ENCODE results near the gene SPDYE4. TPM values are rescaled to one million over a fixed set of nuclear protein-coding genes. Genes with fewer than 3 reads are reported as not detected.
"Not testable (repeated sequence)": the region's sequence is repeated elsewhere in the genome, so short reads cannot be mapped to it uniquely, and the experiment has no call there.

Gene SPDYE4, protein sequence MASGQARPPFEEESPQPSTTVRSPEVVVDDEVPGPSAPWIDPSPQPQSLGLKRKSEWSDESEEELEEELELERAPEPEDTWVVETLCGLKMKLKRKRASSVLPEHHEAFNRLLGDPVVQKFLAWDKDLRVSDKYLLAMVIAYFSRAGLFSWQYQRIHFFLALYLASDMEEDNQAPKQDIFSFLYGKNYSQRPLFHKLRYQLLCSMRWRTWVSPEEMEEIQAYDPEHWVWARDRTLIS
- not detected in 2 replicates for total RNA-seq

DNA sequence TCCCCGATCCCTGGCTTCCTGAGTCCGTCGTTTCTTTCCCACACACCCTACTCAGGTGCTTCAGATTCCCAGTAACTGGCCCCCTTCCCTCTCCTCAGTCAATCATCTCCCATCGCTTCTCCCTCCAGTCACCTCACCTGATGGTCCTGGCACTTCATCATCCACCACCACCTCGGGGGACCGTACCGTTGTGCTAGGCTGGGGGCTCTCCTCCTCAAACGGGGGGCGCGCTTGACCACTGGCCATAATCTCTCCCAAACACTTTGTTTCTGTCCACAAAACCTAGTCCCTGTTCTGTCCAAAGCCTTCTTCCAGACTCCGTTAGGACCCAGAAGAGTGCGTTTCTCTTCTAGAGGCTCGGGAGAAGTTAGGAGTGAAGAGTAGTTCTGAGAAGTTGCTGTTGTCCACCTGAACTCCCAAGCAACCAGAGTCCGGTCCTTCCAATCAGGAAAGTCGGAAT lies at the start of gene SPDYE4:
Gene SPDYE4 (minus strand): TSS at position 410 of the 460 bp plus-strand sequence. CDS start 164 bp downstream, at position 246.
- Histone ChIP-seq H3K4me3 (ENCODE audit: low read depth, low read length) (no peak within 1 kb of the TSS), H3K27me3 (ENCODE audit: control insufficient read depth, insufficient read depth, low read length) (no peaks in the 10 kb centered on the region), H3K36me3 (ENCODE audit: control insufficient read depth, insufficient read depth, low read length) (no peaks in the 10 kb centered on the region)
- DNase-seq (ENCODE audit: low read depth): no peak
- TF ChIP-seq, protein P1, sequence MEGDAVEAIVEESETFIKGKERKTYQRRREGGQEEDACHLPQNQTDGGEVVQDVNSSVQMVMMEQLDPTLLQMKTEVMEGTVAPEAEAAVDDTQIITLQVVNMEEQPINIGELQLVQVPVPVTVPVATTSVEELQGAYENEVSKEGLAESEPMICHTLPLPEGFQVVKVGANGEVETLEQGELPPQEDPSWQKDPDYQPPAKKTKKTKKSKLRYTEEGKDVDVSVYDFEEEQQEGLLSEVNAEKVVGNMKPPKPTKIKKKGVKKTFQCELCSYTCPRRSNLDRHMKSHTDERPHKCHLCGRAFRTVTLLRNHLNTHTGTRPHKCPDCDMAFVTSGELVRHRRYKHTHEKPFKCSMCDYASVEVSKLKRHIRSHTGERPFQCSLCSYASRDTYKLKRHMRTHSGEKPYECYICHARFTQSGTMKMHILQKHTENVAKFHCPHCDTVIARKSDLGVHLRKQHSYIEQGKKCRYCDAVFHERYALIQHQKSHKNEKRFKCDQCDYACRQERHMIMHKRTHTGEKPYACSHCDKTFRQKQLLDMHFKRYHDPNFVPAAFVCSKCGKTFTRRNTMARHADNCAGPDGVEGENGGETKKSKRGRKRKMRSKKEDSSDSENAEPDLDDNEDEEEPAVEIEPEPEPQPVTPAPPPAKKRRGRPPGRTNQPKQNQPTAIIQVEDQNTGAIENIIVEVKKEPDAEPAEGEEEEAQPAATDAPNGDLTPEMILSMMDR (IDR thresholded peaks at IDR 0.05; ENCODE audit: insufficient read depth, low read length, poor library complexity, severe bottlenecking): no peak

DNA sequence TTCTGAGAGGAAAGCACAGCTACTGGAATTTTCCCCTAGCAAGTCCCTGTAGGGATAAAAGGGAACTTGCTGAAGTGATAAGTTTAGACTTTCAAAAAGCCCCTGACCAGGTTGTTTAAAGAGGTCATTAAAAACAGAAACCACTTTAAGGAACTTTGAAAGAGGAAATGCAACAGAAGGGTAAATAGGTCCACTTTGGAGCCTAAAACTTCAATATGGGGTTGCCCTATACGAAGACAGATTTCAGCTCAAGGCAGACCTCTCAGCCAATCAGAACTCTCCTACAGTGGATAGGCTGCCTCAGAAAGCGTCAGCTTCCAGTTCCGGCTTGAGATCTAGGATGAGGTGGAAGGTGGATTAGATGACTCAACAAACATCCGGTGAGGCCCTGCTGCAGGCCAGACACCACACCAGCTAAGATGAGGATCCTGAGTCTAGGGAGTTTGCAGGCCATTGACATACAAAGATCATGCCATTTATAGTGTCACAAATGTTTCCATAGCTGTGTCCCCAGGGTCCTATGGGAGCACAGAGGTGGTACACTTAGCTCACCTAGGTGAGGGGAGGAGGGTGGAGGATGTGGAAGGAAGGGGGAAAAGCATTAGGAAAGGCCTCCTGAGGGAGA lies 48.7 kb upstream of the SPDYE4 start:
- H3K4me3 ChIP-seq (ENCODE audit: low read depth, low read length): no peak overlapping the region
- TF ChIP-seq, protein P1 (IDR thresholded peaks at IDR 0.05; ENCODE audit: insufficient read depth, low read length, poor library complexity, severe bottlenecking): no peak
- DNase-seq (ENCODE audit: low read depth): no peak
- H3K36me3 ChIP-seq (ENCODE audit: control insufficient read depth, insufficient read depth, low read length): no peaks in the 10 kb centered on the region
- H3K27me3 ChIP-seq (ENCODE audit: control insufficient read depth, insufficient read depth, low read length): peaks cover 2% of the 10 kb centered on the region

DNA sequence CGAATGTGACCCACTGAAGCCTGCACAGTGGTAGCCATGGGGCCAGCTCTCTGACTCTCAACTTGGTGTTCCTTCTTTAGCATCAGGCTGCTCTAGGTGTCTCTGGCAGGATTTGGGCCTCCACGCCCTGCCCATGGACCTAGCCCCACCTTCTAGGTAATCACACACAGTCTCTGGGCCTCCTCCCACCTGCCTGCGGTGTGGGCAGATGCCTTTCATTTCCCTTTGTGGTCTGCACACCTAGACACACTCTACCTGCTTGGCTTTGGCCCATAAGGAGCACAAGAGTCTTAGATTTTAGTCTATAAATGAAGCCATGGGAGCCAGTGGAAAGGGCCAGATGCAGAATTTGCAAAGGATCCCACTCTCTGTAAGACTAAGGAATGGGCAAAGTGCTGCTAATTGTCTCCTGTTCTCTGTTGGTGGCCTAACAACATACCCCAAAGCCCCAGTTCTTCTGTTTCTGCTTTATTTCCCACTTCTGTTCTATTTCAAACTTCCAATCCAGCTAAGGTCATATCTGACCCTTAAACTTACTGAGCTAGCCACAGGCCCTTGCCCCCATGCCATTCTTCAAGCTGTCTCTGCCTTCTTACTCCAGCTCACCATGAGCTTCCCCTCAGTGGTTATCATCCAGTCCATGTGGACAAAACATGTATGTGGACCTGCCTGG lies 48.0 kb upstream of the SPDYE4 start:
- Histone ChIP-seq H3K4me3 (ENCODE audit: low read depth, low read length) (no peak overlapping the region), H3K36me3 (ENCODE audit: control insufficient read depth, insufficient read depth, low read length) (no peaks in the 10 kb centered on the region), H3K27me3 (ENCODE audit: control insufficient read depth, insufficient read depth, low read length) (peaks cover 2% of the 10 kb centered on the region)
- no peak for DNase-seq (ENCODE audit: low read depth)
- TF ChIP-seq, protein P1 (IDR thresholded peaks at IDR 0.05; ENCODE audit: insufficient read depth, low read length, poor library complexity, severe bottlenecking): no peak

DNA sequence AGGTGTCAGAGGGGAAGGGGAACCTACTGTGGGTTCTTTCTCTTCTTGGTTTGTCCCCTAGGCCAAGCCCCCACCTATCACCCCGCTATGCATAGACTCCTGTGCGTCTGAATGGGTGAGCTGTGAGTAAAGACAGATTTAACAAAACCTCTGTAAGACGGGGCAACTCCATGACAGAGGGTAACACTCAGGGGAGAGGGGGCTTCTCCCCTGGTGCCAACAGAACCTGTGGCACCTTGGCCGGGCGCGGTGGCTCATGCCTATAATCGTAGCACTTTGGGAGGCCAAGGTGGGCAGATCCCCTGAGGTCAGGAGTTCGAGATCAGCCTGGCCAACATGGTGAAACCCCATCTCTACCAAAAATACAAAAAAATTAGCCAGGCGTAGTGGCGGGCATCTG lies 47.0 kb upstream of the SPDYE4 start:
- not testable (repeated sequence) for H3K36me3 ChIP-seq (ENCODE audit: control insufficient read depth, insufficient read depth, low read length); H3K27me3 ChIP-seq (ENCODE audit: control insufficient read depth, insufficient read depth, low read length); DNase-seq (ENCODE audit: low read depth); H3K4me3 ChIP-seq (ENCODE audit: low read depth, low read length)

DNA sequence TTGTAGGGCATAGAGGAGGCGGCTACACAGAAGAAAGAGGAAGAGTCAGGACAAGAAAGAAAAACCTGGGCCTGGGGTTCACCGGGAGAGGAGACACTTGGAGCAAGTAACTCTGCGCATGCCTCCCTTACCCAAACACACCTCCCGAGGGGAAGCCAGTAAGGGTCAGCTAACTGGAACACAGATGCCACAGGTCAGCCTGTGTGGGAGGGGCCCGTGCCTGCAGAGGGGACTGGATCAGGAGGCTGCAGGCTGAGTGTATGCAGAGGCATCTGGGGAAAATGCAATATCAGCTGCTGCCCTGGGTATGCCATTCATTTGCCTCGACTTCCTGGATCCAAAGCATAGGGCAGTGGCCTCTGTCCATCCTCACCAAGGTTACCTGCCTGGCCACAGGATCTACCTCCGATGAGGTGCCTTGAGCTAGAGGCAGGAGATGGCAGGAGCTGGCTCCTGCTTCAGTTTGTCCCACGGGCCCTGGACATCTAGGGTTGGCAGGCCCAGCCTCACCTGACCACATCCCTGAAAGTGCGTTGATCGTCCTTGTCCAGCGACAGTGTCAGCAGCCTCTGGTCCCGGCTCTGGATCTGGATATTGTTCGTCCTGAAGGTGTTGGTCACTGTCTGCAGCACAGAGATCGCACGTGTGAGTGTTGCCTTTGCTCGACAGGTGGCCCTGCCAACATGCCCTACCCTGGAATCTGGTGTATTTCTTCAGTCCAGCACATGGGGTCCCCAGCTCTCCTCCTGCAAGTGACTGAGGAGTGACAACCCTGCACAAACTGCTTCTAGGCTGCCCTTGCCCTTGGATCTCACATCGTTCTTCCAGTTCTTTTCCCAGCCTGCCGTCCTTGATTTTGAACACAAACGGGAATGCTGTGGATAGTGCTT lies 45.4 kb upstream of the SPDYE4 start:
- Histone ChIP-seq H3K27me3 (ENCODE audit: control insufficient read depth, insufficient read depth, low read length) (peaks cover 11% of the 10 kb centered on the region), H3K4me3 (ENCODE audit: low read depth, low read length) (no peak overlapping the region), H3K36me3 (ENCODE audit: control insufficient read depth, insufficient read depth, low read length) (no peaks in the 10 kb centered on the region)
- DNase-seq (ENCODE audit: low read depth): no peak
- TF ChIP-seq, protein P1 (IDR thresholded peaks at IDR 0.05; ENCODE audit: insufficient read depth, low read length, poor library complexity, severe bottlenecking): no peak
